ENCODE results near the gene ODF4. TPM values are rescaled to one million over a fixed set of nuclear protein-coding genes. Genes with fewer than 3 reads are reported as not detected.
A peak's percentile ranks its signal among the peaks of the same experiment; 100 is the strongest.

Gene ODF4
- total and polyA plus RNA-seq, 12 donors, result not detected

GRCh38 chr17:8311131-8311790 is 28.4 kb upstream of the ODF4 start:
- DNase-seq, result peak in 1 of 7 donors; percentile 34
- H3K27ac ChIP-seq, result peak overlapping the region in 1 of 5 donors; percentile 73
- H3K4me3 ChIP-seq, result no peak overlapping the region
- H3K9me3 ChIP-seq (replicated peaks in 1 of 3), result no peaks in the 10 kb centered on the region
- peaks cover 19% of the 10 kb centered on the region for H3K27me3 ChIP-seq
- no peaks in the 10 kb centered on the region for H3K36me3 ChIP-seq (replicated peaks in 1 of 2)
- intact Hi-C loops (cut with DNase I), result loop anchor here in 1 of 2 donors (10.0 kb wide), 1 partner anchor 216 kb away; no protein-coding TSS in a partner anchor
- H3K4me1 ChIP-seq (replicated peaks in 1 of 2), result no peaks in the 10 kb centered on the region
- TF ChIP-seq POLR2A (IDR thresholded peaks at IDR 0.05), result no peak
- TF ChIP-seq, protein P1, sequence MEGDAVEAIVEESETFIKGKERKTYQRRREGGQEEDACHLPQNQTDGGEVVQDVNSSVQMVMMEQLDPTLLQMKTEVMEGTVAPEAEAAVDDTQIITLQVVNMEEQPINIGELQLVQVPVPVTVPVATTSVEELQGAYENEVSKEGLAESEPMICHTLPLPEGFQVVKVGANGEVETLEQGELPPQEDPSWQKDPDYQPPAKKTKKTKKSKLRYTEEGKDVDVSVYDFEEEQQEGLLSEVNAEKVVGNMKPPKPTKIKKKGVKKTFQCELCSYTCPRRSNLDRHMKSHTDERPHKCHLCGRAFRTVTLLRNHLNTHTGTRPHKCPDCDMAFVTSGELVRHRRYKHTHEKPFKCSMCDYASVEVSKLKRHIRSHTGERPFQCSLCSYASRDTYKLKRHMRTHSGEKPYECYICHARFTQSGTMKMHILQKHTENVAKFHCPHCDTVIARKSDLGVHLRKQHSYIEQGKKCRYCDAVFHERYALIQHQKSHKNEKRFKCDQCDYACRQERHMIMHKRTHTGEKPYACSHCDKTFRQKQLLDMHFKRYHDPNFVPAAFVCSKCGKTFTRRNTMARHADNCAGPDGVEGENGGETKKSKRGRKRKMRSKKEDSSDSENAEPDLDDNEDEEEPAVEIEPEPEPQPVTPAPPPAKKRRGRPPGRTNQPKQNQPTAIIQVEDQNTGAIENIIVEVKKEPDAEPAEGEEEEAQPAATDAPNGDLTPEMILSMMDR (IDR thresholded peaks at IDR 0.05), result no peak
- 73 to 77% (median 75%) methylated on average over 18 to 25 of the region's 25 CpGs for WGBS, 4 donors

GRCh38 chr17:8312251-8312650 is 27.4 kb upstream of the ODF4 start:
- no peaks in the 10 kb centered on the region for H3K4me1 ChIP-seq (replicated peaks in 1 of 2)
- no peaks in the 10 kb centered on the region for H3K36me3 ChIP-seq (replicated peaks in 1 of 2)
- no peak for TF ChIP-seq POLR2A (IDR thresholded peaks at IDR 0.05)
- TF ChIP-seq, protein P1 (IDR thresholded peaks at IDR 0.05), result no peak
- WGBS, 4 donors, result 20 to 82% (median 71%) methylated on average over 1 to 13 of the region's 13 CpGs
- no peak overlapping the region for H3K4me3 ChIP-seq
- H3K9me3 ChIP-seq (replicated peaks in 1 of 3), result no peaks in the 10 kb centered on the region
- intact Hi-C loops (cut with DNase I), result loop anchor here in 1 of 2 donors (10.0 kb wide), 1 partner anchor 217 kb away; no protein-coding TSS in a partner anchor
- H3K27me3 ChIP-seq, result peaks cover 28% of the 10 kb centered on the region
- no peak overlapping the region for H3K27ac ChIP-seq
- DNase-seq, result no peak

DNA sequence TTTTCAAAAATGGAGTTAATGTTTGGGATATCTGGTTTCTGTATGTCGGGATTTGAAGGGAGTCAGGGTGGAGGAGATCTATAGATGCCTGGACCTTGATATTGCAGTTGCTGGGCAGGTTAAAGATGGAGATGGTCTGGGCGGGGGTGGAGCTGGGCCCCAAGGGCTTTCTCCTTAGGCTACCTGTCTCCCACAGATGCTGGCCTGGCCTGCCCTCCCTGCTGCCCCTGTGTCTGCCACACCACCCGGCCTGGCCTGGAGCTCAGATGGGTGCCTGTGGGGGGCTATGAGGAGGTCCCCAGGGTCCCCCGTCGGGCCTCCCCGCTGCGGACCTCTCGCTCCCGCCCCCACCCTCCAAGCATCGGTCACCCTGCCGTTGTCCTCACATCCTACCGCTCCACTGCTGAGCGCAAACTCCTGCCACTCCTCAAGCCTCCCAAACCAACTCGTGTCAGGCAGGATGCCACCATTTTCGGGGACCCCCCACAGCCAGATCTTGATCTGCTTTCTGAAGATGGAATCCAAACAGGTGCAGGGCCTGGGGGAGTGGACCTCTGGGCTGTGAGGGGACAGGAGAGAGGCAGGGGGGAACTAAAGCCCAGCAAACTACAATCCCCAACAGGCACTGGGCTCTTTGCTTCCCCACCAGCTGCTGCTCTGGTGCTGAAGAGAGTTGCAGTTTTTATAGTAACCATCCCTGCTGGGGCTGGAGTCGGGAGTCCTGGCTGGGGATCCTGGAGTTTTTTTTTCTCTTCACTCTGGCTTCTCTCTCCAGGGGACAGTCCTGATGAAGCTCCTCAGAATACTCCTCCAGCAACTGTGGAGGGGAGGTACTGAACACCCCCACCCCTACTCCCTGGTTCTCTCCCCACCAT is 26.7 kb upstream of the ODF4 start:
- TF ChIP-seq, protein P1 (IDR thresholded peaks at IDR 0.05), result no peak
- no peak for TF ChIP-seq POLR2A (IDR thresholded peaks at IDR 0.05)
- H3K9me3 ChIP-seq (replicated peaks in 1 of 3), result no peaks in the 10 kb centered on the region
- no peak overlapping the region for H3K4me3 ChIP-seq
- H3K27ac ChIP-seq, result no peak overlapping the region
- no peak for DNase-seq
- H3K27me3 ChIP-seq, result peaks cover 30% of the 10 kb centered on the region
- H3K4me1 ChIP-seq (replicated peaks in 1 of 2), result no peaks in the 10 kb centered on the region
- H3K36me3 ChIP-seq (replicated peaks in 1 of 2), result no peaks in the 10 kb centered on the region
- intact Hi-C loops (cut with DNase I), result loop anchor here in 1 of 2 donors (10.0 kb wide), 1 partner anchor 218 kb away; no protein-coding TSS in a partner anchor
- 57 to 62% (median 60%) methylated on average over 3 to 16 of the region's 16 CpGs for WGBS, 4 donors

All from adrenal gland (tissue), 12 donors.